HG03108 (cell line): ENCODE results near the gene PLCL2.
A peak's percentile ranks its signal among the peaks of the same experiment; 100 is the strongest.

Source experiments
- ATAC-seq: cut with Tn5 transposase; IDR thresholded peaks from one replicate; pipeline ENCODE4 v1.9.1; 2021; ENCODE audit warnings: moderate library complexity; ENCODE audit not compliant: unreplicated experiment

Gene PLCL2

DNA sequence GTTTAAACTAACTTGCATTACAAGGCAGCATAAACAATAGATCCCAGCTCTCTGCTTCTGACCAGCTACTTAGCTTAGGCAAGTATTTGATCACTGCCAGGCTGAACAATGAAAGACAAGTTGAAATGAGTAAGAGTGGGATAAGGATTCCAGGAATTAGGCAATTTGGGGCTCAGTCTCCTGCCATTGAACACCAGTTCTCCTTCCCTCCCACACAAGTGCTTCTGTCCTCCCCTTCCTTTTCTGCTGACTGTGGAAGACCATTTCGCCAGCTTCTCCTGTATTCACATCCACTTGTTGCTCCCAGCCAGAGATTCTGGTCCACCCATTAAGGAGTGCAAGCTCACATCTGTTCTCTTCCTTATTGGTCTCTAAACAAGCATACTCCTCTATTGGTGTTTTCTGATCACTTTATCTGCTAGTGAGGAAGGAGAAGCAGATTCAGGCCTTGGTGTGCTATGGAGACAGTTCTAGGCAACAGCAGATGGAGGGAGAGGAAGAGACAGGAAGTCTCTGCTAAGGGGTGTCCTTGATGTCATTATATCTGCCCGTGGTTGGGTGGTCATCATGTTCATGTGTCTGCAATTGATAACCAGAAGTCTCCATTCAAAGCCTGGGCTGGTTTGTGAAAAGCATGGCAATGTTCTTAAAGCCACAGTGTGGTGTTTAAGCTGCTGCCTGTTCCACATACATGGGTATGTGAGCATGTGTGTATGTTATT lies 121.5 kb downstream of the PLCL2 start:
- ATAC-seq = no peak

DNA sequence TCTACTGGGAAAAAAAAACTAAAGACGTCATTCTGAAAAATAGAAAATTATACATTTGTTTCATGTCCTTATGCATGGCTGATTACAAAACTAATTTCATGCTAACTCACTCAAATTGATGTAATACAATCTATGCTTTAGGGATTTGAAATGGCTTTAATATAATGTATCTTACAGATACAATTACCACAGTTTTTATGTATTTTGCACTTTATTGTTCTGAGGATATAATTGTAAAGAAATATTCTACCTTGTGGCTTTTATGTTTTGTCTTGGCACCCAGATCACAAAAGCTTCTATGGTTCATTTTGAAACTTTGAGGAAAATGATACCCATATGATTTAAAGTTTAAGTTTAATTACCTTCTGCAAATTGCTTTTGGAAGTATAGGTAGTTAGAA lies 122.5 kb downstream of the PLCL2 start:
- ATAC-seq = no peak

DNA sequence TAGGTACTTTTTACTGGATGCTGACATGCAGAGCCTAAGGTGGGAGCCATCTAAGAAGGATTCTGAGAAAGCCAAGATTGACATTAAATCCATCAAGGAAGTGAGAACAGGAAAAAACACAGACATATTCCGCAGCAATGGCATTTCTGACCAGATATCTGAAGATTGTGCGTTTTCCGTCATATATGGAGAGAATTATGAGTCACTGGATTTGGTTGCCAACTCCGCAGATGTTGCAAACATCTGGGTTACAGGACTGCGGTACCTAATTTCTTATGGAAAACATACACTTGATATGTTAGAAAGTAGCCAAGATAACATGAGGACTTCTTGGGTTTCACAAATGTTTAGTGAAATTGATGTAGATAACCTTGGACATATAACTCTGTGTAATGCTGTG lies 125.1 kb downstream of the PLCL2 start:
- no peak for ATAC-seq

DNA sequence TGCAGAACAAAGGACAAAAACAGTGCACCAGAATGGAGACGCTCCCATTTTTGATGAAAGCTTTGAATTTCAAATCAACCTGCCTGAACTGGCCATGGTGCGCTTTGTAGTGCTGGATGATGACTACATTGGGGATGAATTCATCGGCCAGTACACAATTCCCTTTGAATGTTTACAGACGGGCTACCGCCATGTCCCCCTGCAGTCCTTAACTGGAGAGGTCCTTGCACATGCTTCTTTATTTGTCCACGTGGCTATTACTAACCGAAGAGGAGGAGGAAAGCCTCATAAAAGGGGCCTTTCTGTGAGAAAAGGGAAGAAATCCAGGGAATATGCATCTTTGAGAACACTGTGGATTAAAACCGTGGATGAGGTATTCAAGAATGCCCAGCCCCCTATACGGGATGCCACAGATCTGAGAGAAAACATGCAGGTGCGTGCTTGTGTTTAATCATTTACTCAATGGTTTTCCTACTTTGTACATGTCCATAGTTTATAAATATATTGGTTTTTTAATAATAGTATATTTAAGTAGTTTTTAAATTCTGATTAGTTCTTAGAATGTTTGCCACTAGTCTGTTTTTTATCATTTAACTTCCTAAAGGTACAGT lies 127.1 kb downstream of the PLCL2 start:
- no peak for ATAC-seq

DNA sequence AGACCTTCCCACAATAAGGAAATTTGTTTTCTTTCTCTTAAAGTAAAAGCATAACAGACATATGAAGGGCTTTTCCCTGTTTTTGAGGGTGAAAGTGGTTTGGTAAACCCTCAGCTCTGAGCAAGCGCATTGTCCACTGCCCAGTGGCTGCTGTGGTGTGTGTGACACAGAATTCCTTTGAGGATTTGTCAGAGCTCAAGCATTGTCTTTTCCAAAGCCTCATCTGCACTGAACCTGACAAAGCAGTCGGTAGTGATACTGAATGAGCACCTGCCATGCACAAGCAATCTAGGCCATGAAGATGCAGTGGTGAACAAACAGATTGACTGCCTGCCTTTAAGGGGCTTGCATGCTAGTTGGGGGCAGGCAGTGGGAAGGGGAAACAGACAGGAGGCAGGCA lies 128.3 kb downstream of the PLCL2 start:
- no peak for ATAC-seq

DNA sequence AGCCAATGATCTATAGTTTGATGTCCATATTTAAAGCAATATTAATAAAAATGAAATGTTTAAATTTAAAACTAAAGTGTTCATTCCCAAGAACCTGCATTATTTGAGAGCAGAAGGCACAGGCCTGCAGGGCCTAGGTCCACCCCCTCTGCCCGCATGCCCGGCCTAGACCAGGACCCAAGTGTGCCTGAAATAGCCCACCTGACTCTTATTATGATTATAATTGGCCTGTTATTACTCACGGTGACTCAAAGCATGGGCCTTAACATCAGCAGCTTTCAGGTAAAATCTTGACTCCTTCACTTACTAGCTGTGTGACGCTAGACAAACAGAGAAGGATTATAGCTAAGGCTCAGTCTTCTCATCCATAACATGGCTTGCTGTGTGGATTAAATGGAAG lies 128.8 kb downstream of the PLCL2 start:
- no peak for ATAC-seq

DNA sequence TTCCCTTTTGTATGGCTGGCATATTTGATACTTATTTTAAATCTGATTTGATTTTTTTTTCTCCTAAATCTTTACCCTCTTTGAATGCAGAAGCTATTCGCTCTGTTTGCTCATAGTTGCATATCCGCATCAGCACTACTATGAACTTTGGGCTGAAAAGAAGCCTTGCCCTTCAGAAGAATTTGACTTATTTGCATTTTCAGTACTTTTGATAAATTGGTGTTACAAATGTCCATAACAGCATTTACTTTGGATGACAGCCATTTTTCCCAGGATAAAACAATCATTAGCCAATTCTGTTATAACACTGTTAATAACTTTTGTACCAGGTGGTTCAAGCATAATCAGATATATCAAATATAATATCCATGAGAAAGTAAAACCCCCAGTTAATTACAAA lies 129.5 kb downstream of the PLCL2 start:
- no peak for ATAC-seq

DNA sequence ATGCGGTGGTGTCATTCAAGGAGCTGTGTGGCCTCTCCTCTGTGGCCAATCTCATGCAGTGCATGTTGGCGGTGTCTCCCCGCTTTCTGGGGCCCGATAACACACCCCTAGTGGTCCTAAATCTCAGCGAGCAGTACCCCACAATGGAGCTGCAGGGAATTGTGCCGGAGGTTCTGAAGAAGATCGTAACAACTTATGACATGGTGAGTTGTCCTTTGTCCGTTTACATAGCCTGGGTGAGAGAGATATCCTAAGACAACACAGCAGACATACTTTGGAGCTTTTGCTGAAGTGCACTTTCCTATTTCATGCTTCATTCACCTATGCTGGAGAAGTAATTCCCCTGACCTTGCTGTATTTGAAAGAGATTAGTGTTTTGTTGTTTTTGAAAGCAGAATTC lies 130.0 kb downstream of the PLCL2 start:
- no peak for ATAC-seq

DNA sequence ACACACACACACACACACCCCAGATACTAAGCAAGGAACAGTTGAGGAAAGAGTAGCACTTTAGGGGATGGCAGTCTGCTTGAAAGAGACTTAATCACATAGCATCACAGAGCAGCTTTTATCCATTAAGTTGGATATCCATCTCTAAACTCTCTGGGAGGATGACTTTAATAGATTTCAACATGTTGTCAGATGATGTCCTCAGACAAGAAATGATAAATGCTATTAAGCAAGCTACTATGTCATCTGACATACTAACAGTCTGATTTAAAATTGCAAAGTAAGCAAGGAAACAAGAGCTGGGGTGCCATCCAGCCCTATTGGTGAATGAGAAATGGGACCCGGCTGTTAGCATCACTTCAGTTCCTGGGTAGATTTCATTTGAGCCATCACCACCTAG lies 136.9 kb downstream of the PLCL2 start:
- no peak for ATAC-seq

DNA sequence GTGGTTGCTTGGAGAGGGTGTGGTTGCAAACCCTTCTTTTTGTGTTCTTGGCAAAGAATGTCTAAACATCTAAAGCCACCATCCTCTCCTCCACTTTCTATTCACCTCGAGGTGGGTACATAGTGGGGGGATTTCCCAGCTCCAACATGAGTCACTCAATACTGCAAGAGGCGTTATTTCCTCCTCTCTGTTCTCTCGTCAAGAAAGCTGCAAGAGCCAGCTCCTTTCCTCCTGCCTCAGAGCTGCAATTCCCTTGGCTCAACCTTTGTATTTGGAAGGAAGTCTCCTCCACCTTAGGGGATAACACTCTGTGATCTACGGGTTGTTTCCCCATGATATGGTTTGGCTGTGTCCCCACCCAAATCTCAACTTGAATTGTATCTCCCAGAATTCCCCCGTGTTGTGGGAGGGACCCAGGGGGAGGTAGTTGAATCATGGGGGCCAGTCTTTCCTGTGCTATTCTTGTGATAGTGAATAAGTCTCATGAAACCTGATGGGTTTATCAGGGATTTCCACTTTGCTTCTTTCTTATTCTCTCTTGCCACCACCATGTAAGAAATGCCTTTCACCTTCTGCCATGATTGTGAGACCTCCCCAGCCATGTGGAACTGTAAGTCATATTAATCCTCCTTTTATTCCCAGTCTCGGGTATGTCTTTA lies 138.4 kb downstream of the PLCL2 start:
- ATAC-seq = peak; percentile 90

DNA sequence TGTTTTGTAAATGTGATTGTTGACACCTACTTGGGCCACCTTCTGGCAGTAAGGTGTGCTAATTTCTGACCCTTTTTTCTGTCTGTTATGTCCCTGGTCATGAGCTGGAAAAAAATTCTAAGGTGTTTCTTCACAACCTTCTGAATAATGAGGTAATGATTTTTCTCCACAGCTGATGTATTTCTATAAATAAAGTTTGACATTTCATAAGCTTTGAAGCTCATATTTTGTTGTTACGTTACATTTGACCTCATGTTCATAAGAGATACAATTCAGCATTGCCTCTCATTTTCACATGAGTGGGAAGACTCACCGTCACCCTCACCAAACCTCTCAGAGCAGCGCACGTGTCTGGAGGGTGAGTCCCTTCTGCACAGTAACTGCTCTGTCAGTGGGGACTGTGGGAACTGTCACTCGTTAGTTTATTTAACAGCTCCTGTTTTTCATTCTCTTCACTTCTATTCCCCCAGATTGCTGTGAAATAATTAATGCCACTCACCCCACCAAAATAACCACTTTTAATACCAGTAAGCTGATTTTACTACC lies 140.9 kb downstream of the PLCL2 start:
- ATAC-seq = no peak

DNA sequence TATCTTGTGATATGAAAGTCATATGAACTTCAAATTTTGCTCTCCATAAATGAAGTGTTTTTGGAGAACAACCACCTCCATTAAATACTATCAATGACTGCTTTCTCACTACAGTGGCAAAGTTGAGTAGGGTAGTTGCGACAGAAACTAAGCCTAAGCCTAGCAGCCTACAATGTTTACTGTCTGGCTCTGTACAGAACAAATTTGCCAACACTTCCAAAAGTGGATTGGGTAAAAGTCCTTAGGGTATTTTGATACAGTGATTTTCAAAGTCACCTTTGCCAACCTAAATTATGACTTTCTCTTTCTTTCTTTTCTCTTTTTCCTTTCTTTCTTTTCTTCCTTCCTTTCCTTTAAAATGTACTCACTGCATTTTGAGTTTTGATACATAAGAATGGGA lies 142.6 kb downstream of the PLCL2 start:
- no peak for ATAC-seq

DNA sequence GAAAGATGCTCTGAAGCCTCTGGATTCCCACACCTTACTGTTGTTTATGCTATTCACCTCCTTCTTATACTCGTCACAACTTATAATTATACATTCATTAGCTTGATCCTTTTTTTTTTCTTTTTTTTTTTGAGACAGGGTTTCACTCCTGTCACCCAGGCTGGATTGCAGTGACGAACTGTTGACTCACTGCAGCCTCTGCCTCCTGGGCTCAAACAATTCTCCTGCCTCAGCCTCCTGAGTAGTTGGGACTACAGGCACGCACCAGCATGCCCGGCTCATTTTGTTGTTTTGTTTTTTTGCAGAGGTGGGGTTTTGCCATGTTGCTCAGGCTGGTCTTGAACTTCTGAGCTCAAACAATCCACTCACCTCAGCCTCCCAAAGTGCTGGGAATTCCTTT lies 143.6 kb downstream of the PLCL2 start:
- ATAC-seq = no peak

DNA sequence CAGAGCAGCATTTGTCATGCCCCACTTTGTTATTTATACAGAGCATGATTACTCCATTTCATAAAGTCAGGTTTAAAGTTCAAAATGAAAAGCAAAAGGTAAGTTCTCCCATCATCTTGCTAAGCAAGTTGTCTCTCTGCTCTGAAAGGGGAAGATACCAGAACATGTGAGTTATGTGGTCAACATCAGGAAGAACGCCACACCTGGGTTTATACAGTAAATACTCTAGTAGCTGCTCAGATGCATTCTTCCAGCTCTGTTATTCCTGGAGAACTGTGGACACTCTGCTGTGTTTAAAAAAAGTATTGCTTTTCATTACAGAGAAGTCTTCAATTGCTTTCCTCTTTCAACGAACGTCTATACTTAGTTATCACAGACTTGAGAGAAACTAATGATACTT lies 145.7 kb downstream of the PLCL2 start:
- ATAC-seq = no peak

DNA sequence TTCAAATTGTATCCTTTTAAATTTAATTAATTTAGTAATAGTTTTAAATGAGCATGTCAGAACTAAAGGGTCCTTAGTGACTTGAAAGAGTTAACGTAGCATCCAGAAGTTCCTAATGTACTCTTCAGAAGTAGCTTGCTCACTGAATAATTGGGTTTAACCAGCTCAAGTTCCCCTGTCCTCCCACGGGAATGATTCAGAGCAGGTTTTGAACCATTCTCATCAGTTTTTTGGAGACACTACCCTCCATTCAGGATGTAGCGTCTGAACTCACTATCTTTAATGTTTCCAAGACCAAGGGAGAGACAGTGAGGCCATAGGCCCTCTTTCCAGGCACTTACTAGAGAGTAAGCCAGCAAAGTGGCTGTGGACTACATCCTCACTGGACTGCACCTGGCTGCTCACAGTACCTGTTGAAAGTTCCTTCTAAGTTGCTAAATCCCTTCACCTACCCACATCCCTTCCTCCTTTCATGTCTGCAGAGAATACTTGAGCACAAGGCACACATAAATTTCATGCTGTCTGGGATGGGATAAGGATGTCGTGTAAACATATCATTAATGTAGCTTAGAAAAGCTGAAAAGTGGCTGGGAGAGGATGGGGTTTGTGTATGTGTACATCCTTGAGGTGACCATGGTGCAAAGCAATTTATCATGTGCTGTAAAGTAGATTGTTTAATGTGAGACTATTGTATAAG lies 146.3 kb downstream of the PLCL2 start:
- ATAC-seq = no peak

DNA sequence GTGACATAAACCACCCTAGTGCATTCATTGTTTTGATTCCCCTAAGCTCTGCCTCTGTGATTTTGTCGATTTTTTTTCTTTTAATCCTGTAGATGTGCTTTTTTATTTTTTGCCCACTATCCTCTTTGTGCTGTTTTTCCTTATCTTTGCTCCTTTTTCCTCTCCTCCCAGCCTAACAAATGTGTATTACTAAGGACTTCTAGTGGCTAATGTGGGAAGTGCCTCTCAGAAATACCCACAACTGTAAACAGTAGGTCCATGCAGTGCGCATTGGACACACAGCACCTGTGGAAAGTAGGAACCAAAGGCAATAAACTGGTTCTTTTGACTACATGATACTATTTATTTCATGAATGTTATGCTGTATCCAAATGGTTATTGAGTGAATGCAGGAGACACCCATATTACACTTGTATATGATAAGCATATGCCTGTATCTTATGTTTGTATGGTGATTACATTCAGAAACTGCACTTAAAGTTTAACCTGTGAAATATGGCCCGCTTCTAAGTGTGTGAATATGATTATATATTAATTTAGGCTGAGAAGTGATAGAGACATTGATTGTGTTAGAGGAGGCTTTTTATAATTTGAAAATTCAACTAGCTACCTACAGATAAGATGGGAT lies 147.8 kb downstream of the PLCL2 start:
- no peak for ATAC-seq

DNA sequence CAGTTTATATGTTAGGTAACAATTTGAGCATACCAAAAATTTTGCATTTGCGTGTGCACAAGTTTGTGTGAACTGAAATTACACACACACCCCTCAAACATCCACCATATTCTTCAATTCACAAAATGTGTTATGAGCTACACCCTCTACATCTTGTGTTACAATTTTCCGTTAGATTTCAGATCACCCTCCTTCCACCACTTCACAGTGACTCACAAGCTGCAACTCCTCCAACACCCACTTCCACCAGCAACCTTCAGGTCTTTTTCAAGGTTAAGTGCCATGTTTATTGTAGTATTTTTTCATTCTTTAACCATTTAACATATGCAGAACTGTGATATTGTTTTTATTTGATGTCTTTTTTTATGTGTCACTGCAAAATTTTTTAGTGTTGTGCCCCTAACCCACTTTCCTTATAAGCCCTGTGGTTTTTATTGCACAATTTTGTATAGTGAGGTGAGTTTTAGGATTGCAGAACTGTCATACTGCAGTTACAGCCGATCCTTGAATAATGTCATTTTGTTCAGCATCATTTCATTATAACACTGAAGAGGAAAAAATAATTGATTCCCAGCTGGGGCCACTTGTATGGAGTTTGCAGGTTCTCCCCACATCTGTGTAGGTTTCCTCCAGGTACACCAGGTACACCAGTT lies 148.9 kb downstream of the PLCL2 start:
- no peak for ATAC-seq

DNA sequence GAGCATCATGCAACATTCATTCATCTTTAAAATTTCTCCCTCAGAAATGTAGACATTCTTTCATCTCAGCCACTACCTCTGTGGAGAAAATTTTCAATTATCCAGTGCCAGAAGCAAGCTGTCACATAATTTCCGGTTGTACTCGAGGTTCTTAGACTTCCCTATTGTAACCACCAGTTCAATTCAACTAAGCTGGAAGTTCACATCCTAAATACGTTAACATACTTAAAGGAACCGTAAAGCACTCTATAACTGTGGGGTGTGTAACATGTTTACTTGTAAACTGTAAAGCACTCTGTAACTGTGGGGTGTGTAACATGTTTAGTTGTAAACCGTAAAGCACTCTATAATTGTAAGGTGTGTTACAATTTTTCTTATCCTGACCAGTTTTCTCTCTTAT lies 150.3 kb downstream of the PLCL2 start:
- no peak for ATAC-seq

DNA sequence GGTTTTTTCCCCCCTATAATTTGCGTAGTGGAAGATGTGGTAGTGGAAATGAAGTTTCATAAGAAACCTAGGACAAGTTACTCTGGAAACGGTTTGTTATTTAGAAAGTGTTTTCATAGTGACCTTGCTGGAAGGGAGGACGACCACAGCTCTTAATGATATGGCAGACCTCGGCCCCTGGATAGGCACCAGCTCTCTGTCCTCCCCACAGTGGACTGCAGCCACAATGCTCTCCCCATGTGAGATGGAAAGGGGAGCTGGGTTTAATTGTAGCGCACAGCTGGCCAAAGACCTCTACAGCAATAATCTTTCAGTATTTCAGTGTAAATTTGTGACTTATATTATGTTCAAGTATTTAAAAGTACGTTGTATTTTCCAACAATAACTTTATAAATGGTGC lies 151.2 kb downstream of the PLCL2 start:
- no peak for ATAC-seq

DNA sequence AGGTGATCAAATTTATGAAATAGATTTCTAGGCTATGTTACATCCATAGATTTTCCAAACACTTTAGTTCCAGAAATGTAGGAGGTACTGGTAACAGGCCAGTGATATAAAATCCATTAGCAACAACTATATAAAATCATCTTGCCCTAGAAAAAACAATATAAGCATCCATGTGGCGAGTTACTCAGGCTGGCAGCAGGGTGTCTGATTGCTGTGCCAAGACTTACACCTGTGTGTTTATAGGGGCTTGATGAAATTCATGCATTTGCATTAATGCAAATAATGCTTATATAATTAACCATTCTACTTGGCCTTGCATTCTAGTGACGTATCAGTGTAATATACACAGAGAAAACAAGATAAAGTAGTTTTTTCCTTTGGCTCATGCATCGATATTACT lies 153.4 kb downstream of the PLCL2 start:
- no peak for ATAC-seq
